K562 (cell line): ENCODE results near the gene STIL. TPM values are rescaled to one million over a fixed set of nuclear protein-coding genes. Genes with fewer than 3 reads are reported as not detected.
A peak's percentile ranks its signal among the peaks of the same experiment; 100 is the strongest.

Source experiments
- ARID4B ChIP-seq: sonication (generic); formaldehyde crosslinking; IDR thresholded peaks from 2 replicates; pipeline ENCODE4 v1.8.0; 2022; ENCODE audit warnings: mild to moderate bottlenecking, missing genetic modification reagents
- BDP1 ChIP-seq: IDR thresholded peaks from 3 replicates; pipeline ENCODE4 v1.6.1; 2011; ENCODE audit not compliant: insufficient read length, insufficient read depth
- SMARCB1 ChIP-seq: IDR thresholded peaks from 2 replicates; pipeline ENCODE4 v1.6.1; 2011; ENCODE audit warnings: improper control_type of control experiment, low read depth; ENCODE audit not compliant: insufficient read length
- SMARCC2 ChIP-seq: fragments of 450-650 bp; IDR thresholded peaks from 2 replicates; pipeline ENCODE4 v1.6.1; 2017; ENCODE audit warnings: antibody characterized with exemption, moderate library complexity, mild to moderate bottlenecking, low read depth
- TFE3 ChIP-seq: fragments of 450-650 bp; formaldehyde crosslinking; IDR thresholded peaks from 2 replicates; pipeline ENCODE4 v1.4.0; 2020; ENCODE audit warnings: mild to moderate bottlenecking, mixed read lengths
- ZNF609 ChIP-seq: sonication (generic); formaldehyde crosslinking; IDR thresholded peaks from 2 replicates; pipeline ENCODE4 v1.8.1; 2023; ENCODE audit warnings: missing genetic modification reagents, mild to moderate bottlenecking, borderline replicate concordance
- polyA plus RNA-seq, 8 experiments: library from polyadenylated mRNA; depleted of rRNA in 4 of 8; stranded (reverse) in 5 of 8; unstranded in 3 of 8; fragments of >200 nt; fragmentation: Nextera tagmentation in 2 of 8; fragmentation: Illumina TruSeq in 1 of 8; extraction: Ambion mirVana in 2 of 8; extraction: Trizol in 1 of 8; gene quantifications; 2 replicates each; pipeline versions ENCODE4 v1.2.1 to v1.2.3, GENCODE V29; 2011 to 2014; ENCODE audit warnings: inconsistent platforms in 1 of 8, missing spikeins in 1 of 8
- total RNA-seq, 7 experiments: library from RNA; depleted of rRNA in 6 of 7; stranded (reverse); fragments of >200 nt in 6 of 7; fragmentation: Illumina TruSeq in 2 of 7; extraction: Trizol in 2 of 7; gene quantifications; 2 replicates each; pipeline versions ENCODE4 v1.2.1 to v1.2.3, GENCODE V29; 2011 to 2021; ENCODE audit warnings: low replicate concordance in 1 of 7

The STIL gene
- total and polyA plus RNA-seq, 9 of the 15 experiments (the other 6 are each of a cell fraction or from before 2014, with no cell fraction given): 10.5 to 77.4 (median 39.6) TPM

- TF ChIP-seq ARID4B (CRISPR knock-in tag) (no peak), SMARCC2 (peak; percentile 86), BDP1 (no peak), SMARCB1 (no peak), TFE3 (no peak), ZNF609 (CRISPR knock-in tag) (peak; percentile 88; the same call in 1 of the 2 replicates)
Measured at GRCh38 chr1:47232187-47232874, 81.6 kb downstream of the STIL start, which contains the start of gene TAL1 (continued).
